PFSK-1 (cell line): ENCODE data around the gene ERI3.

Source experiments
- POLR2AphosphoS5 ChIP-seq: IDR thresholded peaks from 2 replicates; pipeline ENCODE4 v1.6.1; 2012; ENCODE audit warnings: low read depth, mild to moderate bottlenecking, control low read depth, low read length, moderate library complexity
- TAF1 ChIP-seq: IDR thresholded peaks from 2 replicates; pipeline ENCODE4 v1.6.1; 2012; ENCODE audit warnings: low read length, control low read depth, borderline replicate concordance; ENCODE audit not compliant: insufficient read depth

GRCh38 chr1:44264451-44264771 is 90.6 kb downstream of the ERI3 start:
- TF ChIP-seq TAF1 (no peak), POLR2AphosphoS5 (no peak)
